Thoracic aorta (tissue), 2 donors: Measurements from ENCODE around the gene CABP1. TPM values are rescaled to one million over a fixed set of nuclear protein-coding genes. Genes with fewer than 3 reads are reported as not detected.
A peak's percentile ranks its signal among the peaks of the same experiment; 100 is the strongest.

Experiments used
- ATAC-seq: fragments of 150-250 bp; one replicate; pipeline ENCODE4 v1.8.0; 2017; ENCODE audit warnings: low read depth; ENCODE audit not compliant: insufficient number of reproducible peaks, low FRiP score
- DNase-seq: peaks from one replicate; pipeline ENCODE4 v3.0.0-alpha.2; 2020; ENCODE audit warnings: low spot score
- H3K27ac ChIP-seq, 2 donors: fragments of 200-600 bp; sonication (generic); 1 replicate in 1 of 2; 2 replicates in 1 of 2; pipeline ENCODE4 v1.5.1; 2016; ENCODE audit warnings: mild to moderate bottlenecking in 2 of 2, moderate library complexity in 2 of 2
- H3K27me3 ChIP-seq: fragments of 200-600 bp; sonication (generic); replicated peaks from 2 replicates; pipeline ENCODE4 v1.6.0; 2016; ENCODE audit warnings: mild to moderate bottlenecking; ENCODE audit not compliant: insufficient read depth
- H3K36me3 ChIP-seq: fragments of 200-600 bp; sonication (generic); one replicate; pipeline ENCODE4 v1.5.1; 2016
- H3K4me1 ChIP-seq, 2 donors: fragments of 200-600 bp; sonication (generic); 1 replicate in 1 of 2; 2 replicates in 1 of 2; pipeline versions ENCODE4 v1.5.1 to v1.6.0; 2016; ENCODE audit warnings: low read depth in 2 of 2, mild to moderate bottlenecking in 1 of 2; ENCODE audit not compliant: control insufficient read depth in 1 of 2
- H3K4me3 ChIP-seq: fragments of 200-600 bp; sonication (generic); 2 replicates; pipeline ENCODE4 v1.5.1; 2016; ENCODE audit warnings: mild to moderate bottlenecking
- H3K9me3 ChIP-seq: fragments of 200-600 bp; sonication (generic); 2 replicates; pipeline ENCODE4 v1.5.1; 2016
- CTCF ChIP-seq: fragments of 200-600 bp; sonication (generic); IDR thresholded peaks from one replicate; pipeline ENCODE4 v1.5.1; 2019; ENCODE audit warnings: antibody characterized with exemption
- total RNA-seq, 2 donors: library from RNA; depleted of rRNA; stranded (reverse); fragments of >200 nt; gene quantifications; one replicate each; pipeline versions ENCODE4 v1.1.0 to v1.2.3, GENCODE V29; 2016

The CABP1 gene
- total RNA-seq, 2 donors from 2014 or later, result 1.4 TPM; not detected in 1

DNA sequence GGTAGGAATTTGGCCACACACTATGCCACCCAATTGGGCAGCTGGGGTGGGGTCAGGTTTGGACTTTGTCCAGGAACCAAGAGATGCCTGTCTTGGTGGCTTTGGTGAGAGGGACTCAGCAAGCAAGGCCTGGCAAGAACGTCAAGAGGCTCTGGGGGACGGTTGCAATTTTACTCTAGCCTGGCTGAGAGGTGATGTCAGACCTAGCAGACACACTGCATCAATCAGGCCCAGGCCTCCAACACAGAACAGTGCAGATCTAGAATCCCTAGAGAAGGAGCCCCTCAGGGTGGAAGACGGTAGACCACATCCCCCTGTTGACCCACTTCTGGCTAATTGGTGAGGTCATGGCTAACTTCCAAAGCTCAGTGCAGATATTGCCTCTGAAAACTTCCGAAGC lies 68.2 kb downstream of the CABP1 start:
- H3K36me3 ChIP-seq, result no peaks in the 10 kb centered on the region
- no peaks in the 10 kb centered on the region for H3K27me3 ChIP-seq
- TF ChIP-seq CTCF, result no peak
- no peak for DNase-seq
- H3K27ac ChIP-seq, result no peak overlapping the region
- H3K4me3 ChIP-seq, result no peak overlapping the region
- H3K9me3 ChIP-seq, result no peaks in the 10 kb centered on the region
- no peak for ATAC-seq
- peaks cover 9 to 22% of the 10 kb centered on the region in 2 donors for H3K4me1 ChIP-seq

DNA sequence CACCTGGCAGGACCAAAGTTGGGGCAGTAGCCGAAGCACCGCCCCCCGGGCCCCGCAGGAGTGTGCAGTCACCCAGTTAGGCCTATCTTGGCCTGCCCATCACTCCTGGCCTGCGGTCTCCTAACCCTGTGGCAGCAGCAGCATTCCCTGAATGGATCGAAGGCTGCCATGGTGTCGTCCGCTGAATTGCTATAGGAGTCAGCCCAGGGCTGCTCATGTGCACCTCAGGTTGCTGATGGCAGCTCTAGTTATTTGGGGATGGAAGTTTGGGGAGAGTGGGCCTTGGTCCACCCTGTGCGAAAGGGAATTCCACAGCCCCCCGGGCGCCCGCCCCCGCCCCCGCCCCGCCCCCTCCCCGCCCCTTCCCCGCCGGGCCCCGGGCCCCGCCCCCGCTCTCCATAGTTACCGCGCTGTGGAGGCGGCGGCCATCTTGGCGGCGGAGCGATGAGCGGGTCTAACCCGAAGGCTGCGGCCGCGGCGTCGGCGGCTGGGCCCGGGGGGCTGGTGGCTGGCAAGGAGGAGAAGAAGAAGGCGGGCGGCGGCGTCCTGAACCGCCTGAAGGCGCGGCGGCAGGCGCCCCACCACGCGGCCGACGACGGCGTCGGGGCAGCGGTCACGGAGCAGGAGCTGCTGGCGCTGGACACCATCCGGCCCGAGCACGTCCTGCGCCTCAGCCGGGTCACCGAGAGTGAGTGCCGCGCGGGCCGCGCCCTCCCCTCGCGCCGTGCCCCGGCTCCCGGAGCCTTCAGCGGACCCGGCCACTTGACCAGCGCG lies 69.8 kb downstream of the CABP1 start, which contains the start of gene UNC119B:
UNC119B (plus strand) TSS at position 428 of the 774 bp plus-strand sequence; CDS start at position 445, 17 bp downstream.
- peaks cover 5% of the 10 kb centered on the region for H3K36me3 ChIP-seq
- TF ChIP-seq CTCF, result no peak
- peak; percentile 62 for ATAC-seq

DNA sequence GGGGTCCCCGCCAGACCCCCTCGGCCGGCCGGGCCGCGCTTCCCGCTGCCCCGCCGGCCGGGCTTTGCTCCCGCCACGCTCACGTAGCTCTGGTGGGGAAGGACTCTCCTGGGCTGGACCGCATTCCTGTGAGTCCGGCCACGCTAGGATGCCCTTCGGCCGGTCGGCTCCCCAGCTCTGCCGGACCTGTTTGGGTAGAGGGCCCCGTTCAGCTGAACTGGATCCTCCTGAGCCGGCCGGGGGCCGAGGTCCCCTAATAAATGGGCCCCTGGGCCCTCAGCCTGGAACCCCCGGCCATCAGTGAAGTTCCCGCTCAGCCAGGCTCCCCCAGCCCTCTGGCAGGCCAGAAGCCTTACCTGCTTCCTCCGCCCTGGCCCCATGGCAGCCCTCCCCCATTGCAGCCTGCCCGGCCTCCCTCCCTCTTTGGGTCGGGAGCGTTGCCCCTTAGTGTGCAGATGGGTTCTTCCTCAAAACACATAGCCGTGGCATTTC lies 70.4 kb downstream of the CABP1 start:
- DNase-seq, result no peak
- Histone ChIP-seq H3K4me1 (peaks cover 9 to 22% of the 10 kb centered on the region in 2 donors), H3K27me3 (no peaks in the 10 kb centered on the region), H3K9me3 (no peaks in the 10 kb centered on the region), H3K36me3 (peaks cover 5% of the 10 kb centered on the region), H3K27ac (peak overlapping the region; percentile 55 to 82), H3K4me3 (peak overlapping the region; percentile 96)
- no peak for TF ChIP-seq CTCF
- no peak for ATAC-seq

More for the DNA sequence above, 69.8 kb downstream of the CABP1 start, which contains the start of gene UNC119B:
- Histone ChIP-seq H3K9me3 (no peaks in the 10 kb centered on the region), H3K4me1 (peaks cover 9 to 22% of the 10 kb centered on the region in 2 donors), H3K4me3 (peak within 1 kb of the TSS; percentile 96), H3K27ac (peak within 1 kb of the TSS; percentile 55 to 82), H3K27me3 (no peaks in the 10 kb centered on the region)
- DNase-seq, result no peak

- peaks cover 8% of the 10 kb centered on the region for H3K36me3 ChIP-seq
- H3K4me3 ChIP-seq, result peak overlapping the region; percentile 96
- H3K9me3 ChIP-seq, result no peaks in the 10 kb centered on the region
- H3K27ac ChIP-seq, result peak overlapping the region; percentile 55 to 82
- TF ChIP-seq CTCF, result no peak
- no peak for ATAC-seq
- no peaks in the 10 kb centered on the region for H3K27me3 ChIP-seq
- no peak for DNase-seq
- peaks cover 9 to 22% of the 10 kb centered on the region in 2 donors for H3K4me1 ChIP-seq
These were observed 71.0 kb downstream of the CABP1 start for GRCh38 chr12:120711411-120711810.

GRCh38 chr12:120712610-120713009 lies 72.2 kb downstream of the CABP1 start:
- Histone ChIP-seq H3K27ac (no peak overlapping the region), H3K9me3 (no peaks in the 10 kb centered on the region), H3K36me3 (peaks cover 19% of the 10 kb centered on the region), H3K4me3 (no peak overlapping the region), H3K4me1 (peaks cover 9 to 22% of the 10 kb centered on the region in 2 donors), H3K27me3 (no peaks in the 10 kb centered on the region)
- no peak for TF ChIP-seq CTCF
- DNase-seq, result no peak
- no peak for ATAC-seq
